MCF 10A (cell line): ENCODE results near the gene SYPL1. TPM values are rescaled to one million over a fixed set of nuclear protein-coding genes. Genes with fewer than 3 reads are reported as not detected.
A peak's percentile ranks its signal among the peaks of the same experiment; 100 is the strongest.

ENCODE experiments used
- BruUV-seq: library from RNA; stranded (reverse); fragments of 400-500 nt; replicated peaks from 2 replicates; lab custom pipeline; 2021; lab: Mats Ljungman, UMichigan
- CTCF ChIA-PET: fragments of 300-600 bp; sonication (Branson Sonifier 250); formaldehyde crosslinking; extraction: SDS; loops from one replicate; lab custom pipeline; 2021; ENCODE audit warnings: antibody characterized with exemption, inconsistent platforms; lab: Yijun Ruan, JAX
- POLR2A ChIA-PET: fragments of 300-600, 350-650 bp; sonication (Branson Sonifier 250); formaldehyde crosslinking; extraction: SDS; loops from one replicate; lab custom pipeline; 2020; ENCODE audit warnings: antibody characterized with exemption, inconsistent platforms; lab: Yijun Ruan, JAX
- DNase-seq: peaks from one replicate; pipeline ENCODE4 v3.0.0-alpha.2; 2018; ENCODE audit not compliant: unreplicated experiment
- H3K27ac Mint-ChIP-seq: one replicate; pipeline ENCODE4 v1.8.0; 2022; ENCODE audit warnings: mild to moderate bottlenecking, low read depth, mixed read lengths; ENCODE audit not compliant: unreplicated experiment
- H3K27me3 Mint-ChIP-seq: one replicate; pipeline ENCODE4 v1.8.0; 2022; ENCODE audit warnings: mixed read lengths; ENCODE audit not compliant: insufficient read depth, unreplicated experiment
- H3K36me3 Mint-ChIP-seq: one replicate; pipeline ENCODE4 v1.8.0; 2022; ENCODE audit warnings: mild to moderate bottlenecking, moderate library complexity, mixed read lengths; ENCODE audit not compliant: insufficient read depth, unreplicated experiment
- H3K4me1 Mint-ChIP-seq: one replicate; pipeline ENCODE4 v1.8.0; 2022; ENCODE audit warnings: mixed read lengths; ENCODE audit not compliant: insufficient read depth, unreplicated experiment
- H3K4me3 Mint-ChIP-seq: one replicate; pipeline ENCODE4 v1.8.0; 2022; ENCODE audit warnings: mild to moderate bottlenecking, moderate library complexity, mixed read lengths; ENCODE audit not compliant: unreplicated experiment
- H3K9me3 Mint-ChIP-seq: one replicate; pipeline ENCODE4 v1.8.0; 2022; ENCODE audit warnings: mixed read lengths; ENCODE audit not compliant: unreplicated experiment
- intact Hi-C: fragments of 100-400 bp; cut with micrococcal nuclease; formaldehyde crosslinking; loops from 2 replicates; pipeline ENCODE4 v1.14.1; 2022
- total RNA-seq: library from RNA; stranded (reverse); gene quantifications from 2 replicates; pipeline ENCODE4 v1.2.3, GENCODE V29; 2022
- TF ChIP-seq, protein P1 (sequence below): fragments of 200-600 bp; IDR thresholded peaks from one replicate; pipeline ENCODE4 v1.8.0; 2022; ENCODE audit warnings: antibody characterized with exemption, mild to moderate bottlenecking; ENCODE audit not compliant: unreplicated experiment

SYPL1 gene
- total RNA-seq, 1 experiment from 2014 or later, result 77.6 TPM

DNA sequence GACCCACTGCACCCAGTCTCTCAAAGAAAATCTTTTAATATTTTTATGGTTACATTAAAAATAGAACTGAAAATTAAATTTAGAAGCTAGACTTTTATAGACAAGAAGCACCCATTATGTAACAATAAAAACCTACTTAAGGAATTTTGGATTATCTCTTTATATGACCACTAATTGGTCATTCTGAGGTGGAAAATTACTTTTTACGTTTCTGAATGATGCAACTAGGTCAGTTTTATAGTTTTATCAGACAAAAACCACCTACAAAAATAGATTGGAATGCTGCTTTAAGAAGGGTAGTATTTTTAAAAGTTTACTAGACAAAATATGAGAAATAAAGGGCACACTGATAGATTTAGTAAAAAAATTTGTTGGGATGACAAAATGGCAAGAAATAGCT lies 16.5 kb downstream of the SYPL1 start:
- TF ChIP-seq, protein P1, sequence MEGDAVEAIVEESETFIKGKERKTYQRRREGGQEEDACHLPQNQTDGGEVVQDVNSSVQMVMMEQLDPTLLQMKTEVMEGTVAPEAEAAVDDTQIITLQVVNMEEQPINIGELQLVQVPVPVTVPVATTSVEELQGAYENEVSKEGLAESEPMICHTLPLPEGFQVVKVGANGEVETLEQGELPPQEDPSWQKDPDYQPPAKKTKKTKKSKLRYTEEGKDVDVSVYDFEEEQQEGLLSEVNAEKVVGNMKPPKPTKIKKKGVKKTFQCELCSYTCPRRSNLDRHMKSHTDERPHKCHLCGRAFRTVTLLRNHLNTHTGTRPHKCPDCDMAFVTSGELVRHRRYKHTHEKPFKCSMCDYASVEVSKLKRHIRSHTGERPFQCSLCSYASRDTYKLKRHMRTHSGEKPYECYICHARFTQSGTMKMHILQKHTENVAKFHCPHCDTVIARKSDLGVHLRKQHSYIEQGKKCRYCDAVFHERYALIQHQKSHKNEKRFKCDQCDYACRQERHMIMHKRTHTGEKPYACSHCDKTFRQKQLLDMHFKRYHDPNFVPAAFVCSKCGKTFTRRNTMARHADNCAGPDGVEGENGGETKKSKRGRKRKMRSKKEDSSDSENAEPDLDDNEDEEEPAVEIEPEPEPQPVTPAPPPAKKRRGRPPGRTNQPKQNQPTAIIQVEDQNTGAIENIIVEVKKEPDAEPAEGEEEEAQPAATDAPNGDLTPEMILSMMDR, result no peak
- intact Hi-C loops, result loop anchor here (2.0 kb wide), 1 partner anchor 39 kb away; no protein-coding TSS in a partner anchor
- CTCF ChIA-PET, result interaction anchor here (0.6 to 5.9 kb wide), 5 partner anchors 12 to 87 kb away, joined by 3 to 50 read pairs (median 9); no protein-coding TSS in a partner anchor
- H3K27me3 Mint-ChIP-seq, result no peaks in the 10 kb centered on the region
- no peak overlapping the region for H3K4me3 Mint-ChIP-seq
- no peak for DNase-seq
- peaks cover 19% of the 10 kb centered on the region for H3K4me1 Mint-ChIP-seq
- no TSS peak for BruUV-seq
- no peak overlapping the region for H3K27ac Mint-ChIP-seq
- POLR2A ChIA-PET, result interaction anchor here (1.1 to 5.2 kb wide), 6 partner anchors 12 to 38 kb away, joined by 3 to 36 read pairs (median 10); partner anchors contain the start of gene SYPL1
- H3K9me3 Mint-ChIP-seq, result no peaks in the 10 kb centered on the region
- peaks cover 65% of the 10 kb centered on the region for H3K36me3 Mint-ChIP-seq

DNA sequence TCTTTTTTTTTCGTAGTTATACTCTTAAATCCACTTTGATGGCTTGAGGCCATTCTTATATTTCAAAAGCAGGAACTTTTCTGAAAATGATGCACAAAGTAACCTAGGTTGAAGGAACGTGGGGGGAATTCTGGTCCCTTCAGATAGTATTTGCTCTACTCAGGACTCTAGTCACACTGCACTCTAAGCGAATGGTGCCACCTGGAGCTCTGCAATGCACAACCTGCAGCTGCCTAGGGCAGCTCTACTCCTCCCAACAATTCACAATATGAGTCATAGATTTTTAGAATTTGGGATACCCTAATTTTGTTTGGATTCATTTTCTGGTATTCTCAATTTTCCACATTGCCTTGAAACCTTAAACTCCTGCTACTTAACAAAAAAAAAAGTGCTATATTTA lies 17.3 kb downstream of the SYPL1 start:
- Mint-ChIP-seq H3K9me3 (no peaks in the 10 kb centered on the region), H3K27ac (no peak overlapping the region), H3K36me3 (peaks cover 73% of the 10 kb centered on the region), H3K4me3 (no peak overlapping the region), H3K27me3 (no peaks in the 10 kb centered on the region), H3K4me1 (peaks cover 10% of the 10 kb centered on the region)
- ChIA-PET CTCF (interaction anchor here (0.8 to 5.9 kb wide), 8 partner anchors 11 to 72 kb away, joined by 3 to 50 read pairs (median 6); no protein-coding TSS in a partner anchor), POLR2A (interaction anchor here (0.7 to 5.2 kb wide), 9 partner anchors 9 to 37 kb away, joined by 3 to 36 read pairs (median 7); partner anchors contain the start of gene SYPL1)
- no TSS peak for BruUV-seq
- DNase-seq, result peak; percentile 23
- TF ChIP-seq, protein P1, result no peak
- intact Hi-C loops, result loop anchor here (2.0 kb wide), 1 partner anchor 38 kb away; no protein-coding TSS in a partner anchor

GRCh38 chr7:106092204-106092603 lies 19.9 kb downstream of the SYPL1 start:
- BruUV-seq, result no TSS peak
- Mint-ChIP-seq H3K27ac (no peak overlapping the region), H3K4me3 (no peak overlapping the region), H3K27me3 (no peaks in the 10 kb centered on the region), H3K4me1 (no peaks in the 10 kb centered on the region), H3K9me3 (no peaks in the 10 kb centered on the region), H3K36me3 (peaks cover 80% of the 10 kb centered on the region)
- ChIA-PET POLR2A (interaction anchor here (1.0 to 5.2 kb wide), 3 partner anchors 19 to 27 kb away, joined by 3 to 36 read pairs (median 5); no protein-coding TSS in a partner anchor), CTCF (interaction anchor here (0.5 to 5.9 kb wide), 5 partner anchors 34 to 1027 kb away, joined by 3 to 50 read pairs (median 3); no protein-coding TSS in a partner anchor)
- TF ChIP-seq, protein P1, result no peak
- no peak for DNase-seq
- intact Hi-C loops, result no loop called here

DNA sequence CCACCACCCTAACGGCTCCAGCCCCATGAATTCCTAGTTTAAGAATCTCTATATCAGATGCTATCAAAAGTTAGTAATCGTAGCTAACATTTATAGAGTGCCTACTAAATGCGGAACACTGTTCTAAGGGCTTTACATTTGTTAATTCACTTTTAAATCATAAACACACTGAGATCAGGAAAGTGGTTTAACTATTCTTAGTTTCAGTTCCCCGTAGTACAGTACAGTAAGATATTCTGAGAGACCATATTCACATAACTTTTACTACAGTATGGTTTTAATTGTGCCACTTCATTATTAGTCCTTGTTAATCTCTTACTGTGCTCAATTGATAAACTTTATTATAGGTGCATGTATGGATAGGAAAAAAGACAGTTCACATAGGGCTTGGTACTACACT lies 22.5 kb downstream of the SYPL1 start:
- Mint-ChIP-seq H3K9me3 (no peaks in the 10 kb centered on the region), H3K4me1 (no peaks in the 10 kb centered on the region), H3K36me3 (peaks cover 72% of the 10 kb centered on the region), H3K4me3 (no peak overlapping the region), H3K27ac (no peak overlapping the region), H3K27me3 (no peaks in the 10 kb centered on the region)
- DNase-seq, result no peak
- TF ChIP-seq, protein P1, result no peak
- BruUV-seq, result no TSS peak
- POLR2A ChIA-PET, result interaction anchor here (0.7 to 1.8 kb wide), 6 partner anchors 11 to 64 kb away, joined by 3 to 5 read pairs (median 3); no protein-coding TSS in a partner anchor
- intact Hi-C loops, result no loop called here
- CTCF ChIA-PET, result interaction anchor here (0.7 to 1.1 kb wide), 2 partner anchors 39 to 66 kb away, joined by 3 to 4 read pairs; no protein-coding TSS in a partner anchor
